ENCODE measurements around the gene HADH. TPM values are rescaled to one million over a fixed set of nuclear protein-coding genes. Genes with fewer than 3 reads are reported as not detected.
"Not testable (repeated sequence)": the region's sequence is repeated elsewhere in the genome, so short reads cannot be mapped to it uniquely, and the experiment has no call there.

The HADH gene
- total RNA-seq, 1 experiment from 2014 or later, result 7.7 TPM

DNA sequence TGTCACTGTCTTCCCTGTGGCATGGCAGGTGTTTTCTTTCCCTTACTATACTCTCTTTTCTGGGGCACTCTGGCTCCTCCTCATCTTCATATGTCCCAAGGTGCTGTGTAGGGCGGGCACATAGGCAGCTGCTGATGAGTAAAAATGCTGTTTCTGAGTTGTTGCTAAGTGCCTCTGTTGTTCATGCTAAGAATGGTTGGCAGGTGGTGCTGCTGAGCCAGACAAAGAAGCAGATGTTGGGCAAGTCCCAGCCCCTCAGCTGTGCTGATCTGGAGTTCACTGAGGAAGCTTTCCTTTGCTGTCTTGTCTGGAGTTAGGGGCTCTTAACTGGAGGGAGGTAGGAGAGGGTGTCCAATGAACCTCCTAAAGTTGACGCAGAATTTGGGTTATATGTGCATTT is 40.6 kb downstream of the HADH start:
- peak; percentile 8 for DNase-seq (ENCODE audit: low spot score)

DNA sequence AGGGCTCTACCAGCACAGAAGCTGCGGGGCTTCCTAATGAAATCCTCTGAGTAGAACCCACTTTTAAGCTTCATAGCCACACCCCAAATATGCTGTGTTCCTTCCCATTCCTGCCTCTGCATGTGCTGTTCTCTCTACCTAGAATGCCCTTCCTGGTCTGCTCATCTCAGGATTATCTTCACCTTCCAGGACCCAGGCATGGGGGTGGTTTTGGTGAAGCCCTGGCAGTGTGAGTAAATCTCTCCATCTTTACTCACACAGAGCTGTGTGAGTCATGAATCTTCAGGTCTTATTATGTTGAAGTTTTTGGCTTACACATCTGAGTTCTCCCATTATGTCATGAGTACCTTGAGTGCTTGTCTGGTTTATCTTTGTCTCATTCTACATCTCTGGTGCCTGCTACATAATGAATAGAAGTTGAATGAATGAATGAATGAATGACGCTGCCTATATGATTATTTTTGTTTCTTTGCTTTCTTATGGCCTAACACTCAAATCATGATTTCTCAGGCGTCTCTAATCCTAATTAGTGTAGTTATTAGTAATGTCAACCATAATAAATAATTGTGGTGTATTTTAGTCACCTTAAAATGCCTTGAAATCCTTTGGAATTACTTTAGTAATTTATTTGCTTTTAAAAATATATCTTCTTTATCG is 41.9 kb downstream of the HADH start:
- DNase-seq (ENCODE audit: low spot score), result no peak

DNA sequence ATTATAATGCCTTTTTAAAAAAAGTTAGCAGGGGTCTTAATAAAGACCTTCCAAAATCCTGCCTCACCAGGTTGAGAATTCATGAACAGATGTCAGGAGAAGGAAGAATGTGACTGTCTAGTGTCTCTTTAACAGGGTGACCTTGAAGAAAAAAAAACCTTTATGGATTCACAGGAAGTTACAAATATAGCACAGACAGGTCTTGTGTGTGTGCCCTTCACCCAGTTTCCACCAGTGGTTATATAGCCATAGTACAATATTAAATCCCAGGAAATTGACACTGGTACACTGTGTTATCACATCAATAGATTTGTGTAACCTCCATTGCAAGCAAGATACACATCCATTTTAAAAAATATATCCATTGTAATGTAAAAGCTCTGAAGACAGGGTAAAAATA is 43.7 kb downstream of the HADH start:
- DNase-seq (ENCODE audit: low spot score), result no peak

DNA sequence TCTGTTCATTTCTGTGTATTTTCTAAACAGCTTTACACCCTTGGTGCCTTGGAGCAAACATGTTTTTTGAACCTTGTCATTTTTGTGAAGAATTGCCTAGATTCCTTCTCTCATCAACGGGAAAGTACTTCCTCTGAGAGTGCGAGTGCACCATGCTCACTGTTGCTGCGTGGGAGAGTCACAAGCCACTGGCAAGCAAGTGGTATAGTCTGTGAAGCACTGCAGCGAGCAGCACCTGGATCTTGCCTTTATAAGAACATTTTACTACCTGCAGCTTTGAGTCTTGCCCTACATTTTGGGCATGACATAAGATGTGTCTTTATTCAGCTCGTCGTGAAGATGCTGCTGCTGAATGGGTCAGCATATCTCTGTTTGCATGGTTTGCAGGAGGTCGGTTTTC is 44.9 kb downstream of the HADH start:
- DNase-seq (ENCODE audit: low spot score), result no peak

DNA sequence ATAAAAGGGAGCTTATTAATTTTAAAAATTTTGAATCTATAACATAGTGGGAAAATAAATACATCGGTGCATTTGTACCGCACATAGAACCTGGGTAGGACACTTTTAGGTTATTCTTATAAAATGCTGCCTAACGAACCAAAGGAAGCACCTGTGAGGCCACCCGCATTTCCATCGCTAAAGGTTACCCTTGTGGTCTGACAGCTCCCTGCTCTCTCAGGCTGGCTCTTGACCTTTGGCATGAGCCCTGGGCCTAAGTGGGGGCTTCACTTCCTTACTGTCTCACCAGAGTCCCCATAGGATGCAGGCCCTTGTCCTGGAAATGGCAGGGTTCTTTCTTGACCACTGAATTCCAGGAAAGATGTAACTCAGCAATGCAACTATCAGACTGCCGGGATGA is 46.0 kb downstream of the HADH start:
- no peak for DNase-seq (ENCODE audit: low spot score)

DNA sequence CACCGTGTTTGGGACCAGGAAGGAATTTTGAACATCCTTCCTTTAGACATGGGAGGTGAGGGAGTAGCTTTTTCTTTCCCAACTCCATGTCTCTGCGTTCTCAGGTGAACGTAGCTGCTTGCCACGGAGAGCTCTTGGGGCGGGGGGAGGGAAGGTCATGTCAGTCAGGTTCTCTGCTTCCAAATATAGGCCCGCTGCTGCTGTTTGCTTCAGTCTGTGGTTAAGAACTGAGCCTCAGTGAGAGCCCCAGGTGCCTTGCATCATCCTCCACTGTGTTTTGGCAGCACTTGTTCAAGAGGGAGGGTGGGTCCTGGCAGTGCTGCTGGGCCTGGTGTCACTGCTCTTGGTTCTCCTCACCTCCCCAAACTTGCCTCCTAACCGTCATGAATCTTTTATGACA is 46.5 kb downstream of the HADH start:
- DNase-seq (ENCODE audit: low spot score), result no peak

DNA sequence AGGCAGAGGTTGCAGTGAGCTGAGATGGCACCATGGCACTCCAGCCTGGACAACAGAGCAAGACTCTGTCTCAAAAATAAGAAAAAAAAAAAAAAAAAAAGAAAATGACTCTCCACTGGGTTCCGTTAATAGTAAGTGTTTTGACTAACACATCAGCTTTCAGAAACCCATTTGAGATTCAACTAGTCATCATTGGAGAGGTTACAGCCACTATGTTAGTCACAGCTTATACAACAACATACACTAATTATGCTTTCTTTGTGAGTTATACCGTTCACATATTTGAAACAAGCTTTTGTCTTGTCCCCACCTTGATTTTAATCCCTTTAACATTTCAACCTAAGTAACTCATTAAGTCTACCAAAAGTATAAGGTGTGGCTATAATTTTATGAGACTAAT is 48.2 kb downstream of the HADH start:
- DNase-seq (ENCODE audit: low spot score), result no peak

DNA sequence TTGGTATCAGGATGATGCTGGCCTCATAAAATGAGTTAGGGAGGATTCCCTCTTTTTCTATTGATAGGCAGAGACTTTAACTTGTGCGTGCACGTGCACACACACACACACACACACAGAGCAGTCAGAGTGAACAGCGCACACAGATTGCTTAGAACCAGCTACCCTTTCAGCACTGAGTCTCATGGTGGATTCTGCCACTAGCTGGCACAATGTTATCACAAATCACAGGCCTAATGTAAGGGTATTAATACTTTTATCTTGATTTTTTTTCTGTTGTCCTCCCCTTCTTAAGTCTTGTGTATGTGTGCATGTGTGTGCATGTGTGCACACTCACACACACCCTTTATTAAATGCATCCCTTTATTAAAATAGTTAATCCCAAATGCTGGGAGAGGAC is 53.2 kb downstream of the HADH start:
- no peak for DNase-seq (ENCODE audit: low spot score)

DNA sequence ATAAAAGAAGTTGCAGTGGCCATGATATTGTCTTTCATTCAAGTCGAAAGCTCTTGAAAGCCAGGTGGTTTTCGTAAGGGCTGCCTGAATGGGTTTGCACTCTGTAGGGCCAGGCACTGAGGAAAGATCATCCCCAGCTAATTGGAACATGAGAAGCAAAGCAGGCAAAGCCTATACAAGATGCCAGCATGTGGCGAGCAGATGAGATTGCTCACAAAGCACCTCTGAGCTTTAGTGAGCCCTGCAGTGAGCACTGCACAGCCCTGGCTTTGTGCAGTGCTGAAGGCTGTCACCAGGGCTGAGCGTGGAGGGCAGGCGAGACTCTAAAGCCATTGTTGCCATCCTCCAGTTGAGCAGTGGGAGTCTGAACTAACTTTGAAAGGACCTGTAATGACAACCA is 53.8 kb downstream of the HADH start:
- no peak for DNase-seq (ENCODE audit: low spot score)

DNA sequence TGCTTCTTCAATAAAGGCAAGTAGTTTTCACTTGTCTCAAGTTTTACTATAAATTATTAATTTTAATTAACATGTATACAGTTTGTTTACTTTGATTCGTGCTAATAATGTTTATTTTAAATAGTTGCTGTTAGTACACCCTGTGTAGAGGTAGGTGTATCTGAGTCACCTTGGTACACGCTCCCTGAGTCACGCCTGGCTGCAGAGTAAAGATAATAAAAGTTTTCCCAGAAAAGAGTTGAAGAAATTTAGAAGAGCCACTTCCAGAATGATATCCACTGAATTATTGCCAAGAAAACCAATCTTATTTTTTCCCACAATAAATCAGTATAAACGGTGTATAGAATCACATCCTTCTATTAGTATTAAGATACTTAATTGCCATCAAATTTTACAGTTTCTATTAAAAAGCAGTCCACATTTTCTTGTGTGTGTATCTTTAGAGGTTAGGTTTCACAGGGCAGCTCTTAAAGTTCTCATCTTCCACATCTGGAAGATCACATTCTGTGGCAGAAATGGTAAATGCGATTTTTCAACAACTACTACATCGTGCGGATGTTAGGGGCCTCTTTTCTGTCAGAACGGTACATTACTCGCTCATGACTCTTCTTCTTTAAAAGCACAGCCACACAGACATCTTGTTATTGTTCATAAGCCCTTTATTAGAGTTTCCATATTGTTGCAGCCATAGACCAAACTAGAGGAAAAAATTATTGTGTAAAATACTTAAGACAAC is 55.4 kb downstream of the HADH start:
- DNase-seq (ENCODE audit: low spot score), result no peak

DNA sequence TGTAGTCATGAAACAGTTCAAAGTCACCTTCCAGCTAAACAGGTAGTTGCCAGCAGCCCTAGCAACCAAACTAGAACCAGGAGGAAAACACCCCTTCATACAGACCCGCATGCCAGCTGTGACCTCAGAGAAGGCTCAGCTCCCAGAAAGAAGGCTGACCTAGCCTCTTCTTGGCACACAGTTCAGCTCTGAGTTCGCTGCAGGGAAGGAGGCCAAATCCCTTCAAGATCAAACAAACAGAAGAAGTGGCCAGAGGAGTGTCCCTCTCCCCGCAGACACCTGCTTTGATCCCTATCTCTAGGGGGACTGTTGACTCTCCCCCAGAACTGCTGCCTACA is 56.0 kb downstream of the HADH start:
- no peak for DNase-seq (ENCODE audit: low spot score)

DNA sequence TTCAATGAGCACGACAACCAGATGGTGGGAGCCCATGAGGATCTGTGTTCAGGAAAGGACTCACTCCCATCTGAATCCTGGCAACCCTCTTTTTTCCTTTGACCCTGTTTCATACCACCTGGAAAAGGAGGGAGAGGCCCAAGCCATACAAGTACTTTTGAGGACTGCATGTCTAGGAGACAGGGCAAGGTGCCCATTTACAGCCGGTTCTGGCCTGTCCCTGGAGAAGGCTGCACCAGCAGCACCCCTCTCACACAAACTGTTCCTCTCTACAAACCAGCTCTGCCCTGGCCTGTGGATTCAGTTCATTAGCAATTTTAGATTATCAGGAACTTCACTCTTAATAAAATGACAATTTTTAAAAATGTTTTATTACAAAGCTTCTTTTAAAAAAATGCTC is 57.5 kb downstream of the HADH start:
- no peak for DNase-seq (ENCODE audit: low spot score)

DNA sequence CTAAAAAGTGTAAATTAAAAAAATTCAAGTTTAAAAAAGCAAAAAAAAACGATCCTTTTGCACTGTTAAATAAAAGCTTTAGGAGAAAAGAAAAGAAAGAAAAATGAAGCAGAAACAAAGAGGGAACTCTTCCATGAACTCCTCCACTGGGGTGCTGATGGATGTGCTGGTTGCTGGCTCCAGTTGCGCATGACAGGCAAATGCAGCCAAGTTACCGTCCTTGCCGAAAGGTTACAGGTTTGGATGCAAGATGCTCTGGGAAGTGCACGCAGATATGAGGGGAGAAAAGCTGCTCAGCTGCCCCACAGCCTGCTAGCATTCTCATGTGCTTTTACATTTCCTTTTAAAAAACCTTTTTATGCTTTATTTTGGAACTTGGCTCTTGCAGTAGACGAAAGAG is 58.5 kb downstream of the HADH start:
- no peak for DNase-seq (ENCODE audit: low spot score)

DNA sequence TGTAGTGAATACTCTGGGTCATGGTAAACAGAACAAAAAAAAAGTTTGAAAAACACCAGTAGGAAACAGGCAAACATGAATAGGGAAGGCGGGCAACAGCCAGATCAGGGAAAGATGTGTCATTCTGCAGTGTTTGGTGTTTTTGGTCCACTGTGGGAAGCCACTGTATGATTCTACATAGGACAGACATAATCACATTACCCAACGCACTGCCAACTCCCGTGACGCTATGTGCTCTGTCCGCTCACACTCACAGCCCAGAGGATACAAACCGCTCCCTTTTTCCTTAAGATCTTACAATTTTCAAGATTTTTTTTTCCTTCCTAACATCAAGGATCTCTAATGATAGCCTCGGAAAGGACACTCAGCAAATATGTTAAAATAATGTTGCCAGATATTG is 59.3 kb downstream of the HADH start:
- DNase-seq (ENCODE audit: low spot score), result no peak

DNA sequence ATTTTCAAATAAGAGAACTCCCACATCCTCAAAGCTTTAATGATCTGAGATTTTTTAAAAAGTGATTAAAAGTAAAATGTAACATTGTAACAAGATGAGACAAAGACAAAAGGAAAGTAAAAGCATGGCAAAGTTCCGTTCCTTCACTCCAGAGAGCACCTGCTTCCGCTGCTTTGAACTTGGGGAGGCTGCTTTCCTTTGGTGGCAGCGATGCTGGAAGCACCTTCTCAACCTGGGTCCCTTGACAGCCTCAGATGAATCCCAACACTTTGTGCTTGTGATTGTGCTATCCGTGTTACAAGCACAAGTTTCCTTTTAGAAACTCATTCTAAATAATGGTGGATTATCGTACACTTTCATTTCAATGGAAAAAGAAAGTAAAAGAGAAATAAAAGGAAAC is 59.7 kb downstream of the HADH start:
- no peak for DNase-seq (ENCODE audit: low spot score)

DNA sequence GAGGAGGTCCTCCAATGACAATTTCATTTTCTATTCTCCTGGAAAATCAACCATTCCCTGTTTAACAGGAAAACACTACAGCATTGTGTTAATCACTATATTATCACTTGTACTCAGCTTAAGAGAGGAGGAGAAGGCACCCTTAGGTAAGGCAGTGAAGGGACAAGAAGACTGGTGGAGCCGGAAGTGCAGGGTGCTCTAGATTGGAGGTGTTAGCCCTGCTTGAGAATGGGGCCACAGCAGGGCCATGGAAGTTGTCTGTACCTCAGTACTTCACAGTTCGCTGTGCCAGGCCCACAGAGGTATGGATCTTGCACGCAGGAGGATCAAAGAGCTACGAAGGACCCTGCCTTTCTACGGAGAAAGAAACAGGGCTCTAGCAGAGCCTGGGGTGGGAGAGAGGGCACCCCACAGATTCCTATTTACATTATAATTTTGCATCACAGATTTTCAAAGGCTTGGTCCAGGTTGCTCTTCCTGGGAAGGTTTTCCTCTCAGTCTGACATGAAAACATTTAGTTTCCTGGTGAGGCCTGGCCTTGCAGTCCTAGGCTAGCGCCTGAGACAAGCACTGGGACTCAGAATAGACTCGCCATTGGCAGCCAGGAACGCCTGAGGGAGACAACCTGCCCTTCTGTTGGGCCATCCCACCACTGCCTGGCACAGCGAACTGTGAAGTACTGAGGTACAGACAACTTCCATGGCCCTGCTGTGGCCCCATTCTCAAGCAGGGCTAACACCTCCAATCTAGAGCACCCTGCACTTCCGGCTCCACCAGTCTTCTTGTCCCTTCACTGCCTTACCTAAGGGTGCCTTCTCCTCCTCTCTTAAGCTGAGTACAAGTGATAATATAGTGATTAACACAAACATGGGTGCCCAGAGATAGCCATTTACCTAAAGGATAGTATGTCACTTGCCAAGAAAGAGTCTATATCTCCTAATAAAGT is 60.8 kb downstream of the HADH start:
- not testable (repeated sequence) for DNase-seq (ENCODE audit: low spot score)

DNA sequence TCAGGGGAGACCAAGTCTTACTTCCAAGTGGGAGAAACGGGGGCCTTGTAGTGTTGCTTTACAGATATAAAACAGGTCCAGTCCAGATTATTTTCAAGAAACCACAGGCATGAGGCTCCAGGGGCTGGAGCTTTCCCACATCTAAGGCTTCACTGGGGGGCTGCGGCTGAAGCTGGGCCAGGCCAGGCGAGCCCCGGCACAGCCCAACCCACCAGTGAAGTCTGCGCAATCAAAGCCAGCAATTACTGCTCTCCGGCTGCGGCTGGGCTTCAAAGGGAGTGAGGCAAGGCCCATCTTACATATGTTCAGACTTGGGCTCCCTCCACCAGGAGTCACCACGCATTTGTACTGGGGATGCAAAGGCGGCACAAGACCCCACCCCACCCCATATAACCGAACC is 61.7 kb downstream of the HADH start:
- DNase-seq (ENCODE audit: low spot score), result no peak

DNA sequence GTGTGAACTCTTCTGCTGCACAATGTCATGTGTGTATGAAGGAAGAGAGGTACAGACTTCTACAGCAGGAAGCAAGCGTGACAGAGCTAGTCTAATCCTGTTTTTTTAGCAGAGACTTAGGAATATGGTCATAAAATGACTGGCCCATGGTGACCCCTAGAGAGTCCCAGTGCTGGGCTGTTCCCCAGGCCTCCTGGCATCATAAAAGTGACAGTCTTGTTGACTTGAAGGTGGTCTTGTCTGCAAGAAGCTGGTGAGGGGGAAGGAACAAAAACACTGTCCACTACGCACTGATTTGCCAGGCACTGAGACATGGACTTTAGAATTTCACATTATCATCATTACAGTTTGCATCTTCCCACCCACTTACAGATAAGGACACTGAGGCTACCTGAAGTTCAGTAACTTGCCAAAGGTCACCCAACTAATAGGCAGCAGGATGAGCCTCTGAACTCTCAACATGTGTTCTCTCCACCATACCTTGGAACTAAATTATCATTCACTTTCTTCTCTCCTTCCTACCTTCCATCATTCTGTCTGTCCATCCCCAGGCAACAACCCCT is 63.0 kb downstream of the HADH start:
- no peak for DNase-seq (ENCODE audit: low spot score)

DNA sequence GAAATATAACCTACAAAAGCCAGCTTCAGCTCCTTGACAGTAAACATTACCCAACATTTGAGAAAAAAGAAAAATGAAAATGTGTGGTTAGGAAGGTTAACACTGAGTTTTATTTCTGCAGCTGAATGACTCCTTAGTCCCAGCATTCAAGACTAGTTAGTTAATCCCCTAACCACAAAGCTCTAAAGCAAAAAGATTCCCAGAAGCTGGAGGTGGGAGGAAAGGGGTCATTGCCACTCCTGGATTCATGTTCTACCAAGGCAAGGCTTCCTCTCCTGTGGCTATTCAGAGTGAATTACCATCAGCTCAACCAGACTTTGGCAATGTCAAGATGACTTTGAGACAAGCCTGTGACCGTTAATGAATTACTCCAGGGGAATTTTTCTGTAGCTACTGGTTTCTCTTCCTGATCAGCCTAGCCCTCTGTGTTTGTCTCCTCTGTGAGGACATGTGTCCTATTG is 63.6 kb downstream of the HADH start:
- DNase-seq (ENCODE audit: low spot score), result no peak

DNA sequence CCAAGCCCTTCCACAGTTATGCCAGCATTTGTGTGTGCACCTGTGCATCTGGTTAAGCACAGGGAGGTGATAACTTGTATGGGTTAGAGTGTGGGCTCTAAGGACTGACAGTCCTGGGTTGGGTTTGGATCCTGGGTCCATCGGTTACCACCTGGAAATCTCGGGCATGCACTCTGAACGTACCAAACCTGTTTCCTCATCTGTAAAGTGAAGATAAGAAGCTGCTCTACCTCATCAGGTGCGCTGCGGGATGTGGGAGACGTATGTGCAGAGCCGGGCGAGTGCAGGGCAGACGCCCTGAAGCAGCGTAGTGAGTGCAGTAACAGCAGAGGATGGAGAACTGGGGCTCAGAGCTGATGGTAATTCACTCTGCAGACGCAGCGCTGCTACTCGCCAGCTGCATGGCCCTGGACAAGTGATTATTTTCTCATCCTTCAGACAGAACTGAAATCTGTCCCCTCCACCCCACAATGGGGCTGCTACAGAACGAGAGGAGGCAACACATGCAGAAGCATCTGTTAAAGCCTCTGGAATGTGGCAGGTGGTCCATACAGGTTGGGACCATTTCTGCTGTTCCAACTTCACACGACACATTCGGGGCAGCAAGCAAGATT is 64.4 kb downstream of the HADH start:
- no peak for DNase-seq (ENCODE audit: low spot score)

DNA sequence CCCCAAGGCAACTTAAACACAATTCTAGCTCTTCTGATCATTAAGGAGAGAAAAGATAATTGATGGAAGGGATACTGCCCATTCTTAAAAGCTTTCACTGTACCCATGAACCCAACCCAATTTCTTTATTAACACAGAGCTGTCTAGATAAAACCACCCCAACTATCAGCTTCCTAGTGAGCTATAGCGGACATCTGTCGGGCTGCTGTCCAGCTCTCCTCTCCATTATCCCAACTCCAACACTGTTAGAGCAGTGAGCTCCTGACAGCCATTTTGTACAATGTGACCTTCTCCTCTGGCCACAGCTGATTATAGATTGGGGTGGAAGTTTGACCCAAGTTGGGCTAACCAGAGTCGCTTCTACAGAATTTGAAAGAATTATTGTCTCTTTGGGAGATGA is 66.1 kb downstream of the HADH start:
- DNase-seq (ENCODE audit: low spot score), result no peak

DNA sequence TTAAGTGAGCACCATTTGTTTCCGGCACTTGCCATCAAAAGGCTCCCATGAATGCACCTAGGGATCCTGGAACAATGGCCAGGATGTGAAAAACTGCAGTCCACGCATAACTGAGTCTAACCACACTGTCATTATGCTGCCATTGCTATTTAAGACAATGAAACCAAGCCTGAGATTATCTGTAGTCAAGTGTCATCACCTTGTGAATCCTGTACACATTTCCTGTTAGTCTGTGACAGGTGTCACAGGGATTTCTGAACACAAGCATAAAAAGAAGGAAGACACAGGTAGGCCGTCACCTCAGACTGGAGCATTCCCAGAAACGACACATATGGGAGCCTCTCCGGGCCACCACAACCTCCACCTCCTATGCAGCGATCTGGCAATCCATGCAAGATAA is 66.7 kb downstream of the HADH start:
- DNase-seq (ENCODE audit: low spot score), result no peak
